H1 (cell line): ENCODE data around the gene LRRC9. TPM values are rescaled to one million over a fixed set of nuclear protein-coding genes. Genes with fewer than 3 reads are reported as not detected.
A peak's percentile ranks its signal among the peaks of the same experiment; 100 is the strongest.

ENCODE experiments used
- BRCA1 ChIP-seq: IDR thresholded peaks from 2 replicates; pipeline ENCODE4 v1.6.1; 2012; ENCODE audit warnings: low read depth, low read length, improper control_type of control experiment
- CHD7 ChIP-seq: fragments of 300-600 bp; sonication (generic); IDR thresholded peaks from 2 replicates; pipeline ENCODE4 v1.7.1; 2012; ENCODE audit warnings: low read length, moderate library complexity, mild to moderate bottlenecking, inconsistent platforms; ENCODE audit not compliant: insufficient replicate concordance
- CREB1 ChIP-seq: IDR thresholded peaks from 2 replicates; pipeline ENCODE4 v1.6.1; 2012; ENCODE audit warnings: inconsistent platforms
- EP300 ChIP-seq, 2 experiments: IDR thresholded peaks; 1 replicate in 1 of 2; 2 replicates in 1 of 2; pipeline ENCODE4 v1.6.1; 2011 to 2012; ENCODE audit warnings: low read depth in 2 of 2, low read length in 2 of 2, mild to moderate bottlenecking in 2 of 2, borderline replicate concordance in 1 of 2, inconsistent platforms in 1 of 2, moderate library complexity in 1 of 2
- JUND ChIP-seq: IDR thresholded peaks from 2 replicates; pipeline ENCODE4 v1.6.1; 2011; ENCODE audit warnings: mild to moderate bottlenecking, improper control_type of control experiment, low read length
- KDM1A ChIP-seq: fragments of 200-600, 300-600 bp; sonication (generic); IDR thresholded peaks from 2 replicates; pipeline ENCODE4 v1.7.1; 2016; ENCODE audit warnings: mild to moderate bottlenecking, low read length, borderline replicate concordance
- RNF2 ChIP-seq: fragments of 200-900, 300-1000 bp; sonication (generic); IDR thresholded peaks from 2 replicates; pipeline ENCODE4 v1.7.1; 2016; ENCODE audit warnings: borderline replicate concordance, low read depth, mild to moderate bottlenecking, antibody characterized with exemption, low read length; ENCODE audit not compliant: poor library complexity, severe bottlenecking; ENCODE audit errors: missing control alignments
- RXRA ChIP-seq: IDR thresholded peaks from 2 replicates; pipeline ENCODE4 v1.6.1; 2011; ENCODE audit warnings: low read depth, mild to moderate bottlenecking, low read length, moderate library complexity; ENCODE audit not compliant: insufficient read depth
- SIRT6 ChIP-seq: IDR thresholded peaks from one replicate; pipeline ENCODE4 v1.7.1; 2012; ENCODE audit warnings: low read length, inconsistent platforms
- polyA plus RNA-seq, 7 experiments: library from polyadenylated mRNA; depleted of rRNA in 3 of 7; stranded (reverse) in 5 of 7; unstranded in 2 of 7; fragments of >200 nt in 5 of 7; fragments of 200-250 nt in 2 of 7; gene quantifications; 1 replicate in 5 of 7; 2 replicates in 1 of 7; 4 replicates in 1 of 7; pipeline versions ENCODE4 v1.2.1 to v1.2.3, GENCODE V29; 2011 to 2013; ENCODE audit warnings: missing spikeins in 2 of 7, mixed read lengths in 2 of 7
- total RNA-seq: library from RNA; stranded (reverse); fragmentation: NEBNext Ultra II Directional; extraction: Animal tissue kit (Norgen Biotek cat#: 25700); gene quantifications from 2 replicates; pipeline ENCODE4 v1.2.1, GENCODE V29; 2021

LRRC9 gene
- total and polyA plus RNA-seq, 2 of the 8 experiments (the other 6 are each of a cell fraction or from before 2014, with no cell fraction given) = 0.12 to 0.84 TPM

GRCh38 chr14:60091550-60092525 lies 171.9 kb downstream of the LRRC9 start, which contains the start of gene PCNX4 (continued):
- TF ChIP-seq CHD7 (no peak), SIRT6 (no peak), CREB1 (peak; percentile 93), KDM1A (no peak), JUND (peak; percentile 60; the same call in 1 of the 2 replicates), BRCA1 (no peak), RXRA (no peak), EP300 (IDR thresholded peaks at IDR 0.05; ENCODE audit: borderline replicate concordance in 1 of 2, low read depth in 2 of 2, low read length in 2 of 2) (0 out of 3 replicates have a peak, but pooled peaks of 1 of the 2 experiments have one; percentile 21), RNF2 (no peak)
